ENCODE data around the gene IFITM1. TPM values are rescaled to one million over a fixed set of nuclear protein-coding genes. Genes with fewer than 3 reads are reported as not detected.

Gene IFITM1
- total and polyA plus RNA-seq, 2 of the 8 experiments (the other 6 are each of a cell fraction or from before 2014, with no cell fraction given): 394 to 1,464 TPM

DNA sequence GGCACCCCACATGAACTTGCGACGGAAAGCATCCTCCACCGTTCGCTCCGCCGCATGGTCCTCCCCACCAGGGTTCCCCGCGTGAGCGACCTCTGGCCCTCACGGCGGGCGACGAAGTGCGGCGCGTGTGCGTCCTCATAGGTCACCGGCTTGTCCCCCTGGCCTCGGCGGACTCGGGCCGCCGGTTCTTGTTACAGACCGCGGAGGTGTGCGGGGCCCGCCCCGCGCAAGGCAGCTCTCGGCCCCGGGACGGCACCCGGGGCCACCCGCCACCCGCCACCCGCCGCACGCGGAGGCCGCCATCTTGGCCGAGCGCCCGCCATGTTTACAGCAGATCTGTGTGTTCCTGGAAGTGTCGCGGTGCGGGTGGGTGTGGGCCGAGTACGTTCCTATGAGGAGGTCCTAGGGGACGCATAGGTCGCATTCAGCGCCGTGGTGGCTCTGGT lies 9.8 kb upstream of the IFITM1 start:
- Histone ChIP-seq H3K23me2 (ENCODE audit: low read depth, low read length) (peaks cover 4% of the 10 kb centered on the region; the same call in 1 of the 2 replicates), H4K20me1 (replicated peaks in 1 of 2; ENCODE audit: control insufficient read depth in 1 of 2, insufficient read depth in 2 of 2, low read length in 2 of 2) (no peaks in the 10 kb centered on the region), H2BK20ac (ENCODE audit: low read length) (peak overlapping the region; percentile 98; the same call in 1 of the 2 replicates), H3K9ac (replicated peaks in 1 of 4; ENCODE audit: extremely low read depth in 1 of 4, low read depth in 3 of 4, low read length in 3 of 4) (no peak overlapping the region), H3K27ac (ENCODE audit: low read depth, low read length) (no peak overlapping the region), H3K14ac (ENCODE audit: insufficient read length) (no peak overlapping the region), H4K91ac (replicated peaks; ENCODE audit: insufficient read length, low read length) (peak overlapping the region; percentile 100), H3K56ac (replicated peaks; ENCODE audit: insufficient read length, low read depth, low read length) (peak overlapping the region; percentile 52), H3K4me1 (replicated peaks in 1 of 4; ENCODE audit: control insufficient read depth in 3 of 4, insufficient read depth in 4 of 4, low read length in 3 of 4) (peaks cover 18 to 48% (median 36%) of the 10 kb centered on the region in 4 experiments), H3K27me3 (replicated peaks in 1 of 4; ENCODE audit: control insufficient read depth in 3 of 4, extremely low read depth in 1 of 4, insufficient read depth in 3 of 4, low read length in 3 of 4) (no peaks in the 10 kb centered on the region; a peak in 1 of 7 replicates), H3K4me3 (ENCODE audit: extremely low read depth in 1 of 4, insufficient read depth in 2 of 4, low read depth in 3 of 4, low read length in 4 of 4) (no peak overlapping the region), H4K8ac (ENCODE audit: extremely low read depth, insufficient read depth, low read length) (peak overlapping the region; percentile 54; the same call in 1 of the 2 replicates), H2BK120ac (replicated peaks; ENCODE audit: low read depth, low read length) (peak overlapping the region; percentile 94), H2AFZ (ENCODE audit: low read length) (no peak overlapping the region), H2BK12ac (ENCODE audit: low read depth, low read length) (peak overlapping the region; percentile 98; the same call in 1 of the 2 replicates), H3K4me2 (ENCODE audit: insufficient read depth in 1 of 2, low read depth in 2 of 2, low read length in 2 of 2) (no peak overlapping the region), H2AK5ac (ENCODE audit: low read depth, low read length) (peak overlapping the region; percentile 67; the same call in 1 of the 2 replicates), H3K23ac (ENCODE audit: insufficient read length) (no peak overlapping the region), H2BK5ac (ENCODE audit: low read depth, low read length) (peak overlapping the region; percentile 92; the same call in 1 of the 2 replicates), H3K79me2 (ENCODE audit: control insufficient read depth in 1 of 2, insufficient read depth in 2 of 2, low read length in 2 of 2) (peaks cover 0 to 2% of the 10 kb centered on the region in 2 experiments; a peak in 1 of 4 replicates), H2BK15ac (ENCODE audit: low read length) (0 out of 2 replicates have a peak overlapping the region, but pooled peaks have one; percentile 75), H3K4ac (replicated peaks; ENCODE audit: insufficient read length, low read depth, low read length) (peak overlapping the region; percentile 99), H3K79me1 (ENCODE audit: low read depth, low read length) (no peaks in the 10 kb centered on the region), H4K5ac (ENCODE audit: insufficient read length, low read depth, low read length) (peak overlapping the region; percentile 24), H3K18ac (ENCODE audit: extremely low read depth, low read length) (peak overlapping the region; percentile 94), H3K36me3 (ENCODE audit: control insufficient read depth in 2 of 4, insufficient read depth in 4 of 4, low read length in 3 of 4) (no peaks in the 10 kb centered on the region), H3K9me3 (ENCODE audit: insufficient read depth in 2 of 2, low read depth in 1 of 2, low read length in 1 of 2) (no peaks in the 10 kb centered on the region)
- DNase-seq (ENCODE audit: low read depth in 1 of 2, low spot score in 2 of 2) (no peak), FAIRE-seq (no peak)
- ChIA-PET CTCF (ENCODE audit: partially characterized antibody) (interaction anchor here (0.9 to 6.1 kb wide), 9 partner anchors 9 to 59 kb away, joined by 3 to 52 read pairs (median 22); no protein-coding TSS in a partner anchor), POLR2A (ENCODE audit: partially characterized antibody) (interaction anchor here (0.6 to 5.2 kb wide), 5 partner anchors 12 to 1490 kb away, joined by 3 to 33 read pairs (median 4); no protein-coding TSS in a partner anchor)
- WGBS, 2 experiments (ENCODE audit: extremely low coverage in 1 of 2, insufficient coverage in 1 of 2, insufficient read length in 1 of 2, insufficient replicate concordance in 2 of 2, low coverage in 1 of 2, low lambda C conversion rate in 2 of 2, missing lambda C conversion rate in 1 of 2): 92% methylated on average over 32 of the region's 52 CpGs; no CpG with 5 or more reads in 1 of the 2 experiments
- TF ChIP-seq ZNF274 (IDR thresholded peaks at IDR 0.05; ENCODE audit: borderline replicate concordance, extremely low read depth, low read length) (no peak), SP4 (IDR thresholded peaks at IDR 0.05; ENCODE audit: low read length) (no peak), YY1 (IDR thresholded peaks at IDR 0.05; ENCODE audit: low read depth, low read length) (peak; percentile 80)
